ENCODE results near the gene MYMX.

Gene MYMX

GRCh38 chr6:44253307-44254101 is 36.8 kb downstream of the MYMX start:
- no peak for DNase-seq

- DNase-seq = no peak
Observed at GRCh38 chr6:44254191-44255104, 37.7 kb downstream of the MYMX start.

- DNase-seq = no peak
Observed at GRCh38 chr6:44255105-44255808, 38.5 kb downstream of the MYMX start.

- no peak for DNase-seq
Observed at GRCh38 chr6:44255871-44256774, 39.4 kb downstream of the MYMX start.

- no peak for DNase-seq
Observed at GRCh38 chr6:44256775-44257024, 40.0 kb downstream of the MYMX start.

GRCh38 chr6:44257025-44257752 is 40.5 kb downstream of the MYMX start, which contains the start of gene SLC35B2:
SLC35B2 (minus strand) TSS chr6:44257528; CDS start chr6:44257410, 118 bp downstream.
- no peak for DNase-seq

GRCh38 chr6:44257753-44258324 is 41.1 kb downstream of the MYMX start:
- no peak for DNase-seq

GRCh38 chr6:44258325-44258863 is 41.7 kb downstream of the MYMX start:
- DNase-seq = no peak

GRCh38 chr6:44258921-44259320 is 42.2 kb downstream of the MYMX start:
- DNase-seq = no peak

GRCh38 chr6:44260011-44260410 is 43.3 kb downstream of the MYMX start:
- DNase-seq = no peak

GRCh38 chr6:44260451-44261297 is 43.9 kb downstream of the MYMX start:
- no peak for DNase-seq

- no peak for DNase-seq
Observed at GRCh38 chr6:44261581-44261980, 44.9 kb downstream of the MYMX start.

- no peak for DNase-seq
Observed at GRCh38 chr6:44262467-44263353, 46.0 kb downstream of the MYMX start.

GRCh38 chr6:44263354-44264100 is 46.8 kb downstream of the MYMX start:
- DNase-seq = no peak

- peak; percentile 49 for DNase-seq
Observed at GRCh38 chr6:44264154-44265006, 47.7 kb downstream of the MYMX start.

- DNase-seq = no peak
Observed at GRCh38 chr6:44265007-44265721, 48.4 kb downstream of the MYMX start, which contains the start of gene NFKBIE. NFKBIE (minus strand) TSS chr6:44265551; CDS start chr6:44265346, 205 bp downstream.
